VCaP (cell line): Measurements from ENCODE around the gene STUM.
A peak's percentile ranks its signal among the peaks of the same experiment; 100 is the strongest.
"Not testable (repeated sequence)": the region's sequence is repeated elsewhere in the genome, so short reads cannot be mapped to it uniquely, and the experiment has no call there.

Source experiments
- H3K27ac ChIP-seq: fragments of 450-650 bp; 2 replicates; pipeline ENCODE4 v1.5.1; 2017
- CTCF ChIP-seq: fragments of 450-650 bp; conservative IDR thresholded peaks from 2 replicates; pipeline ENCODE4 v1.5.1; 2017; ENCODE audit warnings: mild to moderate bottlenecking, moderate library complexity

STUM gene

DNA sequence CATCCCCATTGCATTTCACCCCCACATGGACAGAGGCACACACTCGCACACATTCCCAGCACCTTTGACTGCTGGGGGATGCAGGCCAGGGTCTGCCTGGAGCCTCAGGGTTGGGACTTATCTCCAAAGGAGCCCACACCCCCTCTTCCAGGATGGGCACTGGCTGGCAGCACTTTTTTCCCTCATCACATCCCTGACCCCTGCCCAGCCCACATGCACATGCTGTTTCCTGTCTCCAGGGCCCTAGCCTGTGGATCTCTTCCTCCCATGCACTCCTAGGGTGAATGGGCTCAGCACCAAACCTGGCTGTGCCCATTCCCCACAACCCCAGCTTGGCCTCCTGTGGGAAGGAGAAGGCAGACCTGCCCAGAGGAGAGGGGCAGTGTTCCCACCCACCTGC lies 59.3 kb downstream of the STUM start:
- H3K27ac ChIP-seq: no peak overlapping the region
- TF ChIP-seq CTCF: no peak

DNA sequence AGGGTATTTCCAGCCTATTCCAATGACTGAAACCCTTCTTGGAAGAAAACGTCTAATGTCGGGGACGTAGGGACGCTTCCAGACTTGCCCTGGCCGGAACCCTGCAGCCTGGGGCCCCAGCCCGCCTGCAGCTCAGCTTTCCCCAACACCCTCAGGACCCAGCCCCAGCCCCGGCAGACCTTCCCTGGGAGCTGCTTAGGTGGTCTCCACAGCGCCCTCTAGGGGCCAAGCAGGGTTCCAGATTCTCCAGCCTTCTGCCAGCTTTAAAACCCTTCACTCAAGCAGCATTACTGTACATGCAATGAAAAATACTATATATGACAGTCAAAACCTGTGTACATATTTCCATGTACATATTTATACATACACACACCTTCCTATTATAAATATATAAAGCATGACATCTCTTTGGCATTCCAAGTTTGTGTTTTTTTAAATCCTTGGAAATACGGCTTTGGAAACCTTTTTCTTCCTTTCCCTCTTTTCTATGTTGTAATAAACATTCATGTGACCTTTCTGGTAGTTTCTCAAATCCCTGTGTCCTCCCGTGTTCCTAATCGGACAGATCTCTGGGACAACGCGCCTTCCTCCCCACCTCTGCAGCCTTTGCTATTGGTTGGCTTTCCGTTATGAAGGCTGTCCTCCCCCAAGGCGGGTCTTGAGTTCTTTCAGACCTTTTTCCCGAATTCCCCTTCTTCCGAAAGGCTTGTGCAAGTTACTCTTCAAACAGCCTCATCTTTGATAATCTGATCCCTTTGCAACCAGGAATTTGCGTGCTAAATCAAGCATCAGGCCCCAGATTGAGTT lies 60.3 kb downstream of the STUM start:
- TF ChIP-seq CTCF: peak; percentile 81
- no peak overlapping the region for H3K27ac ChIP-seq

- TF ChIP-seq CTCF: no peak
- H3K27ac ChIP-seq: no peak overlapping the region
Measured at GRCh38 chr1:226609836-226610455, 61.4 kb downstream of the STUM start.

- H3K27ac ChIP-seq: no peak overlapping the region
- TF ChIP-seq CTCF: no peak
Measured at GRCh38 chr1:226610671-226611070, 62.1 kb downstream of the STUM start.

GRCh38 chr1:226611301-226611700 lies 62.7 kb downstream of the STUM start:
- TF ChIP-seq CTCF: no peak

GRCh38 chr1:226611980-226612379 lies 63.4 kb downstream of the STUM start:
- not testable (repeated sequence) for H3K27ac ChIP-seq

More at GRCh38 chr1:226611301-226611700, 62.7 kb downstream of the STUM start:
- no peak overlapping the region for H3K27ac ChIP-seq

GRCh38 chr1:226615876-226616275 lies 67.3 kb downstream of the STUM start:
- H3K27ac ChIP-seq: no peak overlapping the region
- TF ChIP-seq CTCF: no peak

DNA sequence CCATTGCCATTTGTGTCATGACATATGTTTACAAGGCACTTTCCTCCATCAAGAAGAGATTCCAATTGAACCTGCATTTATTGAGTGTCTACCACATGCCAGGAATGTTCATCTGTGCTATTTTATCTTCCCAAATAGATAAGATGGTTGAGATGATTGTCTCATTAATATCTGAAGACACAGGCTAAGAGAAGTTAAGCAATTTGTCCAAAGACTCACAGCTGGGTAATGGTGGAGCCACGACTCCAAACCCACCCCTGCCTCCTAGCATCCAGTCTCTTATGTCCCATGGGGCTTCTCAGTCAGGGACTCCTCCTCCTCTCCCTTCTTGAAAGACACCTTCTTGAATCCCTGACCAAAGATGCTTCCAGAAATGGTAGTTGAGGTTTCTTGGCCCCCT lies 68.1 kb downstream of the STUM start:
- no peak for TF ChIP-seq CTCF
- no peak overlapping the region for H3K27ac ChIP-seq
